Progenitor cell of endocrine pancreas (in vitro differentiated cells): Measurements from ENCODE around the gene LHFPL6. TPM values are rescaled to one million over a fixed set of nuclear protein-coding genes. Genes with fewer than 3 reads are reported as not detected.

Experiments
- DNase-seq: peaks from one replicate; pipeline ENCODE4 v3.0.0; 2021; ENCODE audit warnings: low spot score; ENCODE audit not compliant: unreplicated experiment
- H3K27ac Mint-ChIP-seq: 2 replicates; pipeline ENCODE4 v1.8.0; 2021; ENCODE audit warnings: mild to moderate bottlenecking, moderate library complexity, mixed read lengths
- H3K27me3 Mint-ChIP-seq: 2 replicates; pipeline ENCODE4 v1.8.0; 2021; ENCODE audit warnings: mixed read lengths
- H3K36me3 Mint-ChIP-seq: 2 replicates; pipeline ENCODE4 v1.8.0; 2022; ENCODE audit warnings: mixed read lengths; ENCODE audit not compliant: insufficient read depth
- H3K4me1 Mint-ChIP-seq: 2 replicates; pipeline ENCODE4 v1.8.0; 2021; ENCODE audit warnings: low read depth, mixed read lengths
- H3K4me3 Mint-ChIP-seq: 2 replicates; pipeline ENCODE4 v1.8.0; 2021; ENCODE audit warnings: low read depth, mild to moderate bottlenecking, moderate library complexity, mixed read lengths
- H3K9me3 Mint-ChIP-seq: 2 replicates; pipeline ENCODE4 v1.8.0; 2021; ENCODE audit warnings: low read depth, mixed read lengths
- total RNA-seq: library from RNA; stranded (reverse); gene quantifications from 2 replicates; pipeline ENCODE4 v1.2.1, GENCODE V29; 2021
- TF ChIP-seq, protein P1 (sequence below): fragments of 200-600 bp; sonication (generic); IDR thresholded peaks from one replicate; pipeline ENCODE4 v1.5.0; 2021; ENCODE audit warnings: antibody characterized with exemption, mild to moderate bottlenecking; ENCODE audit not compliant: unreplicated experiment

LHFPL6 gene
- total RNA-seq, 1 donor from 2014 or later, result 1.0 TPM

DNA sequence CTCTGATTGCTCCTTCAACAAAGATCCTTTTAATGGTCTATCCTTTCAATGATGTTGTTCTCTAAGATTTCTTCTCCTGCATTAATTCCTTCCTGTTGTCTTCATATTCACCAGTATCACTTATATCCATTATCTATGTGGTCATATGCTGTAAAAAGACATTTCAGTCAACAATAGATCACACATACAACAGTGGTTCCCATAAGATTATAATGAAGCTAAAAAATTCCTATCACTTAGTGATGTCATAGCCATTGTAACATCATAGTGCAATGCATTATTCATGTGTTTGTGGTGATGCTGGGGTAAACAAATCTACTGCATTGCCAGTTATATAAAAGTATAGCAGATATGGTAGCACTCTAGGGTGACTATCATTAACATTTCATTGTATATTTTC is 266.1 kb downstream of the LHFPL6 start:
- Mint-ChIP-seq H3K36me3 (no peaks in the 10 kb centered on the region), H3K27me3 (no peaks in the 10 kb centered on the region), H3K9me3 (peaks cover 9% of the 10 kb centered on the region), H3K4me3 (no peak overlapping the region), H3K27ac (no peak overlapping the region), H3K4me1 (no peaks in the 10 kb centered on the region)
- no peak for DNase-seq
- TF ChIP-seq, protein P1, sequence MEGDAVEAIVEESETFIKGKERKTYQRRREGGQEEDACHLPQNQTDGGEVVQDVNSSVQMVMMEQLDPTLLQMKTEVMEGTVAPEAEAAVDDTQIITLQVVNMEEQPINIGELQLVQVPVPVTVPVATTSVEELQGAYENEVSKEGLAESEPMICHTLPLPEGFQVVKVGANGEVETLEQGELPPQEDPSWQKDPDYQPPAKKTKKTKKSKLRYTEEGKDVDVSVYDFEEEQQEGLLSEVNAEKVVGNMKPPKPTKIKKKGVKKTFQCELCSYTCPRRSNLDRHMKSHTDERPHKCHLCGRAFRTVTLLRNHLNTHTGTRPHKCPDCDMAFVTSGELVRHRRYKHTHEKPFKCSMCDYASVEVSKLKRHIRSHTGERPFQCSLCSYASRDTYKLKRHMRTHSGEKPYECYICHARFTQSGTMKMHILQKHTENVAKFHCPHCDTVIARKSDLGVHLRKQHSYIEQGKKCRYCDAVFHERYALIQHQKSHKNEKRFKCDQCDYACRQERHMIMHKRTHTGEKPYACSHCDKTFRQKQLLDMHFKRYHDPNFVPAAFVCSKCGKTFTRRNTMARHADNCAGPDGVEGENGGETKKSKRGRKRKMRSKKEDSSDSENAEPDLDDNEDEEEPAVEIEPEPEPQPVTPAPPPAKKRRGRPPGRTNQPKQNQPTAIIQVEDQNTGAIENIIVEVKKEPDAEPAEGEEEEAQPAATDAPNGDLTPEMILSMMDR, result no peak

GRCh38 chr13:39336207-39336606 is 266.8 kb downstream of the LHFPL6 start:
- no peaks in the 10 kb centered on the region for H3K36me3 Mint-ChIP-seq
- no peaks in the 10 kb centered on the region for H3K27me3 Mint-ChIP-seq
- no peak overlapping the region for H3K27ac Mint-ChIP-seq
- H3K4me3 Mint-ChIP-seq, result no peak overlapping the region
- no peak for DNase-seq
- H3K4me1 Mint-ChIP-seq, result no peaks in the 10 kb centered on the region
- peaks cover 9% of the 10 kb centered on the region for H3K9me3 Mint-ChIP-seq
- TF ChIP-seq, protein P1, result no peak

GRCh38 chr13:39335721-39336120 is 267.3 kb downstream of the LHFPL6 start:
- TF ChIP-seq, protein P1, result no peak
- Mint-ChIP-seq H3K9me3 (peaks cover 12% of the 10 kb centered on the region), H3K36me3 (no peaks in the 10 kb centered on the region), H3K27ac (no peak overlapping the region), H3K4me1 (no peaks in the 10 kb centered on the region), H3K4me3 (no peak overlapping the region), H3K27me3 (no peaks in the 10 kb centered on the region)
- DNase-seq, result no peak

DNA sequence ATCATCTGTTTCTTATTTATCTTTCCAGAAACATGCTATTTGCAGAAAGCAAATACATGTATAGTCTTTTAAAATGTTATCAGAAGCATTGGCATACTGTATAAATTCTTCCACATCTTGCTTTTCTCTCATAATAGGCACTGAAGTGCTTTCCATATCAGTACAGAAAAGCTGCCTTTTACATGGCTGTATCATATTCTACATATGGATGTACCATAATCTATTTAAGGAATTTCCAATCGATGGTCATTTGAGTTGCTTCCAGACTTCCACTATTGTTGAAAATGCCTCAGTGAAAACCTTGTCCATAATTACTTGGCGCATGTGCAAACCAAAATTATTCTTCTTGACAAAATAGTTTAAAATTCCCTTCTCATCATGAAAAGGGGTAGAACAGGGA is 272.5 kb downstream of the LHFPL6 start:
- Mint-ChIP-seq H3K4me3 (no peak overlapping the region), H3K36me3 (no peaks in the 10 kb centered on the region), H3K4me1 (peaks cover 9% of the 10 kb centered on the region), H3K27me3 (no peaks in the 10 kb centered on the region), H3K27ac (no peak overlapping the region), H3K9me3 (peaks cover 25% of the 10 kb centered on the region)
- no peak for DNase-seq
- TF ChIP-seq, protein P1, result no peak

DNA sequence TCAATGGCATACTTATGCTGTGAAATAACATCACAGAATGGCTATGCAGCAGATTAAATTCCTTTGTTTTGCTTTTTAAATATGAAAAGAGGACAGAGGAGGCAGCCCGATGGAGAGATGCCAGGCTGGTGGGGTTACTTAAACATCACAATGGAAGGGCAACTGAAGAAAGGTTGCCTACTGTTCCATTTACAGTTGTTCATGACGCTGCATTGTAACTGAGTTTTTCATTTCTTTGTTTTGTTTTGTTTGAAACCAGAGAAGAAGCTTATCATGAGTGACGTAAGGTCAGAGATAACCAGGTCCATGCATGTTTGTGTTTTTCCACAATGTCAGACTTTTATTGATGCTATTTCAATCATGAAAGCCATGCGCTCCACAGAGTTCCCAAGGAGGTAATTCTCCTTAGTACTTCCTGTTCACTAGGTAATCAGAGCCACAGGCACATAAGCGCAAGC is 273.8 kb downstream of the LHFPL6 start:
- no peak for DNase-seq
- H3K4me1 Mint-ChIP-seq, result peaks cover 9% of the 10 kb centered on the region
- H3K27ac Mint-ChIP-seq, result no peak overlapping the region
- no peak overlapping the region for H3K4me3 Mint-ChIP-seq
- TF ChIP-seq, protein P1, result no peak
- no peaks in the 10 kb centered on the region for H3K27me3 Mint-ChIP-seq
- no peaks in the 10 kb centered on the region for H3K36me3 Mint-ChIP-seq
- peaks cover 25% of the 10 kb centered on the region for H3K9me3 Mint-ChIP-seq

GRCh38 chr13:39327172-39327479 is 275.9 kb downstream of the LHFPL6 start:
- Mint-ChIP-seq H3K9me3 (peaks cover 16% of the 10 kb centered on the region), H3K36me3 (no peaks in the 10 kb centered on the region), H3K27ac (no peak overlapping the region), H3K4me3 (no peak overlapping the region), H3K4me1 (peaks cover 9% of the 10 kb centered on the region), H3K27me3 (peaks cover 2% of the 10 kb centered on the region)
- DNase-seq, result no peak
- TF ChIP-seq, protein P1, result no peak
